Measurements from ENCODE around the gene VOPP1.

GRCh38 chr7:55553024-55553345, 19.3 kb downstream of the VOPP1 start:
- TF ChIP-seq, protein P1, sequence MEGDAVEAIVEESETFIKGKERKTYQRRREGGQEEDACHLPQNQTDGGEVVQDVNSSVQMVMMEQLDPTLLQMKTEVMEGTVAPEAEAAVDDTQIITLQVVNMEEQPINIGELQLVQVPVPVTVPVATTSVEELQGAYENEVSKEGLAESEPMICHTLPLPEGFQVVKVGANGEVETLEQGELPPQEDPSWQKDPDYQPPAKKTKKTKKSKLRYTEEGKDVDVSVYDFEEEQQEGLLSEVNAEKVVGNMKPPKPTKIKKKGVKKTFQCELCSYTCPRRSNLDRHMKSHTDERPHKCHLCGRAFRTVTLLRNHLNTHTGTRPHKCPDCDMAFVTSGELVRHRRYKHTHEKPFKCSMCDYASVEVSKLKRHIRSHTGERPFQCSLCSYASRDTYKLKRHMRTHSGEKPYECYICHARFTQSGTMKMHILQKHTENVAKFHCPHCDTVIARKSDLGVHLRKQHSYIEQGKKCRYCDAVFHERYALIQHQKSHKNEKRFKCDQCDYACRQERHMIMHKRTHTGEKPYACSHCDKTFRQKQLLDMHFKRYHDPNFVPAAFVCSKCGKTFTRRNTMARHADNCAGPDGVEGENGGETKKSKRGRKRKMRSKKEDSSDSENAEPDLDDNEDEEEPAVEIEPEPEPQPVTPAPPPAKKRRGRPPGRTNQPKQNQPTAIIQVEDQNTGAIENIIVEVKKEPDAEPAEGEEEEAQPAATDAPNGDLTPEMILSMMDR (IDR thresholded peaks at IDR 0.05), result no peak
- TF ChIP-seq ZFX (IDR thresholded peaks at IDR 0.05; ENCODE audit: borderline replicate concordance), result no peak

Data from 22Rv1 (cell line).